ENCODE results near the gene MED28.

MED28 gene

GRCh38 chr4:17577665-17578481 lies 36.6 kb upstream of the MED28 start:
- H3K4me3 ChIP-seq (ENCODE audit: low read depth, low read length), result peak overlapping the region; percentile 85
- no peak for TF ChIP-seq CTCF (conservative IDR thresholded peaks at IDR 0.05; ENCODE audit: low read depth, low read length)
- peak; percentile 21 for DNase-seq (ENCODE audit: low read depth)

GRCh38 chr4:17578482-17578891 lies 36.0 kb upstream of the MED28 start:
- DNase-seq (ENCODE audit: low read depth), result peak; percentile 32
- peak overlapping the region; percentile 85 for H3K4me3 ChIP-seq (ENCODE audit: low read depth, low read length)
- no peak for TF ChIP-seq CTCF (conservative IDR thresholded peaks at IDR 0.05; ENCODE audit: low read depth, low read length)

- DNase-seq (ENCODE audit: low read depth), result peak; percentile 83
- no peak overlapping the region for H3K4me3 ChIP-seq (ENCODE audit: low read depth, low read length)
- no peak for TF ChIP-seq CTCF (conservative IDR thresholded peaks at IDR 0.05; ENCODE audit: low read depth, low read length)
Measured at GRCh38 chr4:17580969-17581368, 33.5 kb upstream of the MED28 start.

- H3K4me3 ChIP-seq (ENCODE audit: low read depth, low read length), result no peak overlapping the region
- TF ChIP-seq CTCF (conservative IDR thresholded peaks at IDR 0.05; ENCODE audit: low read depth, low read length), result no peak
- no peak for DNase-seq (ENCODE audit: low read depth)
Measured at GRCh38 chr4:17583276-17583675, 31.2 kb upstream of the MED28 start.

GRCh38 chr4:17583941-17584340 lies 30.5 kb upstream of the MED28 start:
- DNase-seq (ENCODE audit: low read depth), result no peak
- no peak overlapping the region for H3K4me3 ChIP-seq (ENCODE audit: low read depth, low read length)
- no peak for TF ChIP-seq CTCF (conservative IDR thresholded peaks at IDR 0.05; ENCODE audit: low read depth, low read length)

GRCh38 chr4:17584521-17585213 lies 29.8 kb upstream of the MED28 start:
- no peak for DNase-seq (ENCODE audit: low read depth)
- no peak overlapping the region for H3K4me3 ChIP-seq (ENCODE audit: low read depth, low read length)
- no peak for TF ChIP-seq CTCF (conservative IDR thresholded peaks at IDR 0.05; ENCODE audit: low read depth, low read length)
